ENCODE measurements around the gene STAT1.

Gene STAT1

GRCh38 chr2:191038241-191038725 lies 24.3 kb upstream of the STAT1 start:
- no peaks in the 10 kb centered on the region for H3K9me3 ChIP-seq (ENCODE audit: insufficient read depth, low read depth, low read length)
- H2AK5ac ChIP-seq (ENCODE audit: low read length), result no peak overlapping the region
- no peak overlapping the region for H3K23ac ChIP-seq (ENCODE audit: low read length)
- no peak overlapping the region for H2BK120ac ChIP-seq (ENCODE audit: insufficient read depth, low read length, poor library complexity)
- WGBS (ENCODE audit: extremely low coverage, insufficient coverage, insufficient read length), result no CpG with 5 or more reads among the region's 2 CpGs
- no peaks in the 10 kb centered on the region for H3K79me2 ChIP-seq (ENCODE audit: control insufficient read depth, insufficient read depth, low read length, poor library complexity)
- no peak for DNase-seq
- peaks cover 0 to 3% of the 10 kb centered on the region in 2 experiments for H3K4me1 ChIP-seq (ENCODE audit: control insufficient read depth in 1 of 2, insufficient read depth in 2 of 2, low read length in 2 of 2)
- no peak overlapping the region for H2AFZ ChIP-seq (ENCODE audit: insufficient read depth, low read length, poor library complexity)
- no peak overlapping the region for H2BK5ac ChIP-seq (ENCODE audit: low read depth, low read length, poor library complexity)
- no peak overlapping the region for H3K4ac ChIP-seq (ENCODE audit: low read depth, low read length)
- H3K14ac ChIP-seq (ENCODE audit: low read length), result no peak overlapping the region
- no peak overlapping the region for H4K91ac ChIP-seq (ENCODE audit: low read depth, low read length)
- no peak overlapping the region for H4K12ac ChIP-seq (ENCODE audit: low read depth, low read length)
- no peak overlapping the region for H3K18ac ChIP-seq (ENCODE audit: low read length)
- no peak overlapping the region for H3K9ac ChIP-seq (ENCODE audit: low read length)
- no peaks in the 10 kb centered on the region for H3K27me3 ChIP-seq (ENCODE audit: insufficient read depth, low read length)
- no peak overlapping the region for H2BK12ac ChIP-seq (ENCODE audit: low read length)
- no peaks in the 10 kb centered on the region for H3K79me1 ChIP-seq (ENCODE audit: low read length)
- no peak overlapping the region for H4K8ac ChIP-seq (ENCODE audit: low read depth, low read length)
- no peak overlapping the region for H3K4me3 ChIP-seq (ENCODE audit: low read depth, low read length)
- no peak overlapping the region for H3K27ac ChIP-seq (ENCODE audit: low read depth, low read length)
- no peak overlapping the region for H3K4me2 ChIP-seq (ENCODE audit: low read length)
- H3K36me3 ChIP-seq (ENCODE audit: control insufficient read depth in 1 of 2, insufficient read depth in 2 of 2, low read length in 2 of 2), result no peaks in the 10 kb centered on the region

GRCh38 chr2:191037351-191037750 lies 23.4 kb upstream of the STAT1 start:
- Histone ChIP-seq H3K9me3 (ENCODE audit: insufficient read depth, low read depth, low read length) (no peaks in the 10 kb centered on the region), H2BK120ac (ENCODE audit: insufficient read depth, low read length, poor library complexity) (no peak overlapping the region), H3K27ac (ENCODE audit: low read depth, low read length) (no peak overlapping the region), H3K4ac (ENCODE audit: low read depth, low read length) (no peak overlapping the region), H3K18ac (ENCODE audit: low read length) (no peak overlapping the region), H3K27me3 (ENCODE audit: insufficient read depth, low read length) (no peaks in the 10 kb centered on the region), H3K23ac (ENCODE audit: low read length) (no peak overlapping the region), H2BK5ac (ENCODE audit: low read depth, low read length, poor library complexity) (no peak overlapping the region), H2AK5ac (ENCODE audit: low read length) (no peak overlapping the region), H3K4me3 (ENCODE audit: low read depth, low read length) (no peak overlapping the region), H2AFZ (ENCODE audit: insufficient read depth, low read length, poor library complexity) (no peak overlapping the region), H3K79me2 (ENCODE audit: control insufficient read depth, insufficient read depth, low read length, poor library complexity) (no peaks in the 10 kb centered on the region), H2BK12ac (ENCODE audit: low read length) (no peak overlapping the region), H4K91ac (ENCODE audit: low read depth, low read length) (no peak overlapping the region), H3K4me2 (ENCODE audit: low read length) (no peak overlapping the region), H3K4me1 (ENCODE audit: control insufficient read depth in 1 of 2, insufficient read depth in 2 of 2, low read length in 2 of 2) (peaks cover 0 to 10% of the 10 kb centered on the region in 2 experiments), H3K9ac (ENCODE audit: low read length) (no peak overlapping the region), H3K79me1 (ENCODE audit: low read length) (peaks cover 3% of the 10 kb centered on the region), H4K8ac (ENCODE audit: low read depth, low read length) (no peak overlapping the region), H3K14ac (ENCODE audit: low read length) (no peak overlapping the region), H3K36me3 (ENCODE audit: control insufficient read depth in 1 of 2, insufficient read depth in 2 of 2, low read length in 2 of 2) (no peaks in the 10 kb centered on the region), H4K12ac (ENCODE audit: low read depth, low read length) (no peak overlapping the region)
- no CpG with 5 or more reads among the region's 4 CpGs for WGBS (ENCODE audit: extremely low coverage, insufficient coverage, insufficient read length)
- DNase-seq, result no peak

GRCh38 chr2:191036363-191036762 lies 22.4 kb upstream of the STAT1 start:
- no peak overlapping the region for H3K18ac ChIP-seq (ENCODE audit: low read length)
- peaks cover 0 to 6% of the 10 kb centered on the region in 2 experiments for H3K4me1 ChIP-seq (ENCODE audit: control insufficient read depth in 1 of 2, insufficient read depth in 2 of 2, low read length in 2 of 2)
- no peak overlapping the region for H3K14ac ChIP-seq (ENCODE audit: low read length)
- no peaks in the 10 kb centered on the region for H3K36me3 ChIP-seq (ENCODE audit: control insufficient read depth in 1 of 2, insufficient read depth in 2 of 2, low read length in 2 of 2)
- no peak overlapping the region for H2BK5ac ChIP-seq (ENCODE audit: low read depth, low read length, poor library complexity)
- no CpG with 5 or more reads among the region's 2 CpGs for WGBS (ENCODE audit: extremely low coverage, insufficient coverage, insufficient read length)
- H4K8ac ChIP-seq (ENCODE audit: low read depth, low read length), result no peak overlapping the region
- H3K27me3 ChIP-seq (ENCODE audit: insufficient read depth, low read length), result no peaks in the 10 kb centered on the region
- peaks cover 3% of the 10 kb centered on the region for H3K79me1 ChIP-seq (ENCODE audit: low read length)
- H2BK120ac ChIP-seq (ENCODE audit: insufficient read depth, low read length, poor library complexity), result no peak overlapping the region
- no peaks in the 10 kb centered on the region for H3K9me3 ChIP-seq (ENCODE audit: insufficient read depth, low read depth, low read length)
- no peak overlapping the region for H4K12ac ChIP-seq (ENCODE audit: low read depth, low read length)
- H3K23ac ChIP-seq (ENCODE audit: low read length), result no peak overlapping the region
- H3K79me2 ChIP-seq (ENCODE audit: control insufficient read depth, insufficient read depth, low read length, poor library complexity), result no peaks in the 10 kb centered on the region
- H3K4me2 ChIP-seq (ENCODE audit: low read length), result no peak overlapping the region
- H3K4ac ChIP-seq (ENCODE audit: low read depth, low read length), result no peak overlapping the region
- no peak for DNase-seq
- no peak overlapping the region for H2BK12ac ChIP-seq (ENCODE audit: low read length)
- H2AFZ ChIP-seq (ENCODE audit: insufficient read depth, low read length, poor library complexity), result no peak overlapping the region
- no peak overlapping the region for H3K9ac ChIP-seq (ENCODE audit: low read length)
- no peak overlapping the region for H4K91ac ChIP-seq (ENCODE audit: low read depth, low read length)
- no peak overlapping the region for H2AK5ac ChIP-seq (ENCODE audit: low read length)
- H3K27ac ChIP-seq (ENCODE audit: low read depth, low read length), result no peak overlapping the region
- no peak overlapping the region for H3K4me3 ChIP-seq (ENCODE audit: low read depth, low read length)

GRCh38 chr2:191032588-191033429 lies 18.8 kb upstream of the STAT1 start:
- H3K14ac ChIP-seq (ENCODE audit: low read length), result no peak overlapping the region
- H3K9ac ChIP-seq (ENCODE audit: low read length), result no peak overlapping the region
- H2AFZ ChIP-seq (ENCODE audit: insufficient read depth, low read length, poor library complexity), result no peak overlapping the region
- peak overlapping the region; percentile 52 for H3K27ac ChIP-seq (ENCODE audit: low read depth, low read length)
- H3K27me3 ChIP-seq (ENCODE audit: insufficient read depth, low read length), result no peaks in the 10 kb centered on the region
- no peaks in the 10 kb centered on the region for H3K9me3 ChIP-seq (ENCODE audit: insufficient read depth, low read depth, low read length)
- H3K79me2 ChIP-seq (ENCODE audit: control insufficient read depth, insufficient read depth, low read length, poor library complexity), result no peaks in the 10 kb centered on the region
- H4K91ac ChIP-seq (ENCODE audit: low read depth, low read length), result peak overlapping the region; percentile 54
- peak overlapping the region; percentile 22 for H3K4me2 ChIP-seq (ENCODE audit: low read length)
- H2BK120ac ChIP-seq (ENCODE audit: insufficient read depth, low read length, poor library complexity), result peak overlapping the region; percentile 53
- peaks cover 3% of the 10 kb centered on the region for H3K79me1 ChIP-seq (ENCODE audit: low read length)
- no peak overlapping the region for H3K4ac ChIP-seq (ENCODE audit: low read depth, low read length)
- no CpG with 5 or more reads among the region's 8 CpGs for WGBS (ENCODE audit: extremely low coverage, insufficient coverage, insufficient read length)
- H2BK5ac ChIP-seq (ENCODE audit: low read depth, low read length, poor library complexity), result peak overlapping the region; percentile 19
- no peak overlapping the region for H4K12ac ChIP-seq (ENCODE audit: low read depth, low read length)
- H3K4me1 ChIP-seq (ENCODE audit: control insufficient read depth in 1 of 2, insufficient read depth in 2 of 2, low read length in 2 of 2), result peaks cover 0 to 6% of the 10 kb centered on the region in 2 experiments
- H3K18ac ChIP-seq (ENCODE audit: low read length), result no peak overlapping the region
- H3K36me3 ChIP-seq (ENCODE audit: control insufficient read depth in 1 of 2, insufficient read depth in 2 of 2, low read length in 2 of 2), result no peaks in the 10 kb centered on the region
- no peak overlapping the region for H3K4me3 ChIP-seq (ENCODE audit: low read depth, low read length)
- H3K23ac ChIP-seq (ENCODE audit: low read length), result no peak overlapping the region
- DNase-seq, result peak; percentile 60 to 85
- no peak overlapping the region for H2AK5ac ChIP-seq (ENCODE audit: low read length)
- no peak overlapping the region for H4K8ac ChIP-seq (ENCODE audit: low read depth, low read length)
- peak overlapping the region; percentile 61 for H2BK12ac ChIP-seq (ENCODE audit: low read length)

Data from trophoblast cell (in vitro differentiated cells and primary cell).